ENCODE results near the gene NNT. TPM values are rescaled to one million over a fixed set of nuclear protein-coding genes. Genes with fewer than 3 reads are reported as not detected.

Gene NNT
- total and polyA plus RNA-seq, 10 donors = 9.7 to 70.9 (median 52.9) TPM

DNA sequence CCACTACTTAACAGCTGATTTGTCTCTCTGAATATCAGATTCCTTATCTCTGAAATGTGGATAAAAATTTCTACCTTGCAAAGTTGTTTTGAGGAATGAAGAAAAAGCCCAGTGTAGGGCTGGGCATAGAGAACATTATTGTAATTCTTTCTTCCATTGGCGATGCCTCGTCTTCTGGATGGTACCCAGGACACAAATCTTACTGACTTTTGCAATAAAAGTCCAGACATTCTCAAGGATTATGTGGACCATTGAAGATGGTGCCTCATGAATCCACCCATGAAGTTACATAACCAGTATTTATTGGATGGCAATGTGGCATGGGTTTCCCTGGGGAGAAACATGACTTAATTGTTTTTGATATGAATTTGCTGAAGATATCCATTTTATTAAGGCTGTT is 33.1 kb downstream of the NNT start:
- Histone ChIP-seq H3K27me3 (replicated peaks in 1 of 7) (no peaks in the 10 kb centered on the region), H3K9me3 (no peaks in the 10 kb centered on the region), H3K4me3 (no peak overlapping the region), H3K4me1 (peaks cover 0 to 30% (median 0%) of the 10 kb centered on the region in 6 donors), H3K27ac (no peak overlapping the region), H3K36me3 (peaks cover 0 to 72% (median 5%) of the 10 kb centered on the region in 6 donors)
- WGBS, 5 donors = 91 to 98% (median 96%) methylated on average over 2 of the region's 2 CpGs
- intact Hi-C loops (cut with DNase I; ENCODE audit: low total_unique reads) = no loop called here
- no peak for DNase-seq
- TF ChIP-seq POLR2AphosphoS5 (IDR thresholded peaks at IDR 0.05) = no peak
- TF ChIP-seq, protein P1, sequence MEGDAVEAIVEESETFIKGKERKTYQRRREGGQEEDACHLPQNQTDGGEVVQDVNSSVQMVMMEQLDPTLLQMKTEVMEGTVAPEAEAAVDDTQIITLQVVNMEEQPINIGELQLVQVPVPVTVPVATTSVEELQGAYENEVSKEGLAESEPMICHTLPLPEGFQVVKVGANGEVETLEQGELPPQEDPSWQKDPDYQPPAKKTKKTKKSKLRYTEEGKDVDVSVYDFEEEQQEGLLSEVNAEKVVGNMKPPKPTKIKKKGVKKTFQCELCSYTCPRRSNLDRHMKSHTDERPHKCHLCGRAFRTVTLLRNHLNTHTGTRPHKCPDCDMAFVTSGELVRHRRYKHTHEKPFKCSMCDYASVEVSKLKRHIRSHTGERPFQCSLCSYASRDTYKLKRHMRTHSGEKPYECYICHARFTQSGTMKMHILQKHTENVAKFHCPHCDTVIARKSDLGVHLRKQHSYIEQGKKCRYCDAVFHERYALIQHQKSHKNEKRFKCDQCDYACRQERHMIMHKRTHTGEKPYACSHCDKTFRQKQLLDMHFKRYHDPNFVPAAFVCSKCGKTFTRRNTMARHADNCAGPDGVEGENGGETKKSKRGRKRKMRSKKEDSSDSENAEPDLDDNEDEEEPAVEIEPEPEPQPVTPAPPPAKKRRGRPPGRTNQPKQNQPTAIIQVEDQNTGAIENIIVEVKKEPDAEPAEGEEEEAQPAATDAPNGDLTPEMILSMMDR (IDR thresholded peaks at IDR 0.05 in 8 of 11, conservative IDR thresholded peaks at IDR 0.05 in 3 of 11) = no peak
- TF ChIP-seq POLR2A (IDR thresholded peaks at IDR 0.05) = no peak

DNA sequence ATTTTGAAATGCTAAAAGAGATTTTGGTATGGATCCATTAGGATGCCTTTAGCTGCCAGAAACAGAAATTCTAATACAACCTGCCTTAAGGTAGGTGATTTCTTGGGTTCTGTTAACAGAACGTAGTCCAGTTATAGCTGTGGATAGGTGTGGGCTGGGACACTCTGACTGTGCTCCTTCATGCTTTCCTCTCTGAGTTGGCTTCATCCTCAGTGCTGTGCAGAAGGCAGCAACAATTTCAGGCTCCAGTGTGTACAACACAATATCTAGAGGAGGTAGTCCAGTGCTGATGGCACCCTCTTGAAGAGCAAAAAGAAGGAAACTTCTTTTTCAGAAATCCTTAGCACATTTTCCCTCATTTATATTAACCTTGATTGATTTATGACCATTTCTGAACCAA is 34.4 kb downstream of the NNT start:
- Histone ChIP-seq H3K27me3 (replicated peaks in 1 of 7) (no peaks in the 10 kb centered on the region), H3K4me1 (peaks cover 0 to 25% (median 0%) of the 10 kb centered on the region in 6 donors), H3K36me3 (peaks cover 0 to 61% (median 3%) of the 10 kb centered on the region in 6 donors), H3K27ac (no peak overlapping the region), H3K4me3 (no peak overlapping the region), H3K9me3 (no peaks in the 10 kb centered on the region)
- TF ChIP-seq POLR2AphosphoS5 (IDR thresholded peaks at IDR 0.05) (no peak), POLR2A (IDR thresholded peaks at IDR 0.05) (no peak)
- TF ChIP-seq, protein P1 (IDR thresholded peaks at IDR 0.05 in 8 of 11, conservative IDR thresholded peaks at IDR 0.05 in 3 of 11) = no peak
- intact Hi-C loops (cut with DNase I; ENCODE audit: low total_unique reads) = no loop called here
- no peak for DNase-seq
- WGBS, 5 donors = 77 to 98% (median 97%) methylated on average over 1 of the region's 1 CpG

DNA sequence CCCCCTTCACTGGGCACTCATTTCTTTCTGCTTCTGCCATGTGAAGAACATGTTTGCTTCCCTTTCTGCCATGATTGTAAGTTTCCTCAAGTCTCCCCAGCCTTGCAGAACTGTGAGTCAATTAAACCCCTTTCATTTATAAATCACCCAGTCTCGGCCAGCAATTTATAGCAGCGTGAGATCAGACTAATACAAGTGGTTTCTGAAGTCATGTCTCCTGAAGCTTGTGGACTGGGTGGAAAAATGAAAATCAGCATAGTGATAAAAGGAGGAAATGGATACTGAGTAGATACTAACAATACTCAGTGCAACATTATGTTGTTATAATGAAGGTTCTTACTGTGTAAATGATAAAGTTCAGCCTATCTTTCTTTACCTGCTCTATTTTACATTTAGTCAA is 35.1 kb downstream of the NNT start:
- no peak overlapping the region for H3K27ac ChIP-seq
- no peak for DNase-seq
- H3K27me3 ChIP-seq (replicated peaks in 1 of 7) = no peaks in the 10 kb centered on the region
- TF ChIP-seq, protein P1 (IDR thresholded peaks at IDR 0.05 in 8 of 11, conservative IDR thresholded peaks at IDR 0.05 in 3 of 11) = no peak
- TF ChIP-seq POLR2A (IDR thresholded peaks at IDR 0.05) (no peak), POLR2AphosphoS5 (IDR thresholded peaks at IDR 0.05) (no peak)
- 67 to 77% (median 75%) methylated on average over 2 of the region's 2 CpGs for WGBS, 5 donors
- H3K4me3 ChIP-seq = no peak overlapping the region
- intact Hi-C loops (cut with DNase I; ENCODE audit: low total_unique reads) = no loop called here
- peaks cover 0 to 61% (median 0%) of the 10 kb centered on the region in 6 donors for H3K36me3 ChIP-seq
- H3K9me3 ChIP-seq = no peaks in the 10 kb centered on the region
- H3K4me1 ChIP-seq = peaks cover 0 to 25% (median 0%) of the 10 kb centered on the region in 6 donors

DNA sequence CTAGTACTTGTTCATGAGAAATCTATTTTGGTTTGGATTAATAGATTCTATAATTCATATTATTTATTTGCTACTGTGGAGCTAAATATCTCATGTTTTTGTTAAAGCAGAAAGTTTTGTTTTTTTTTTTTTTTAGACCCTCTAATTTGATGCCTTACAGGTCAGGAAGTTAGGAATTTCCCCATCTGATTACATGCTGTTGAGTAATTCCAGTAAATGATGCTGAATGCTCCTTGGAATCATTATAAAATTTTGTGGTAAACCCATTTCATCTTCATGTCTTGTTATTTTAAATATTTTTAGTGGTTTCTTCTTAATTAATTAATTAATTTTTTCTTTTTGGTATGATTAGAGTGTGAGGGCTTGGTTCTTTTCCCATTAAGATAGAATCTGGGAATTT is 35.6 kb downstream of the NNT start:
- no peaks in the 10 kb centered on the region for H3K27me3 ChIP-seq (replicated peaks in 1 of 7)
- H3K27ac ChIP-seq = no peak overlapping the region
- H3K4me3 ChIP-seq = no peak overlapping the region
- no peak for DNase-seq
- intact Hi-C loops (cut with DNase I; ENCODE audit: low total_unique reads) = no loop called here
- H3K9me3 ChIP-seq = no peaks in the 10 kb centered on the region
- H3K4me1 ChIP-seq = peaks cover 0 to 25% (median 0%) of the 10 kb centered on the region in 6 donors
- TF ChIP-seq POLR2AphosphoS5 (IDR thresholded peaks at IDR 0.05) (no peak), POLR2A (IDR thresholded peaks at IDR 0.05) (no peak)
- TF ChIP-seq, protein P1 (IDR thresholded peaks at IDR 0.05 in 8 of 11, conservative IDR thresholded peaks at IDR 0.05 in 3 of 11) = no peak
- H3K36me3 ChIP-seq = peaks cover 0 to 58% (median 0%) of the 10 kb centered on the region in 6 donors

Data from spleen (tissue), 11 donors.